Endothelial cell of umbilical vein (primary cell): ENCODE data around the gene KCNJ16. TPM values are rescaled to one million over a fixed set of nuclear protein-coding genes. Genes with fewer than 3 reads are reported as not detected.

Experiments
- BruUV-seq: library from RNA; stranded (reverse); fragments of 400-500 nt; replicated peaks from 2 replicates; lab custom pipeline; 2021; lab: Mats Ljungman, UMichigan
- CTCF ChIA-PET: fragments of 300-600, 350-600 bp; sonication (Branson Sonifier 250); formaldehyde crosslinking; loops from one replicate; lab custom pipeline; 2021; ENCODE audit warnings: antibody characterized with exemption, inconsistent platforms; lab: Charles Lee
- POLR2A ChIA-PET: fragments of 300-600, 350-600 bp; sonication (Branson Sonifier 250); formaldehyde crosslinking; loops from one replicate; lab custom pipeline; 2021; ENCODE audit warnings: antibody characterized with exemption, inconsistent platforms; lab: Charles Lee
- DNase-seq: peaks from one replicate; pipeline ENCODE4 v3.0.0-alpha.2; 2011; ENCODE audit warnings: low read depth, low spot score
- FAIRE-seq: peaks from 2 replicates; lab custom pipeline; 2011; peaks lifted over from hg19 to GRCh38; lab: Jason Lieb, UNC
- H2AFZ ChIP-seq: 2 replicates; pipeline ENCODE4 v1.6.0; 2012; ENCODE audit warnings: low read depth, low read length, control low read depth, inconsistent platforms
- H3K27ac ChIP-seq: 2 replicates; pipeline ENCODE4 v1.5.1; 2011; ENCODE audit warnings: low read depth, mild to moderate bottlenecking, control low read depth, low read length, moderate library complexity; ENCODE audit not compliant: insufficient read depth
- H3K27me3 ChIP-seq, 2 experiments: 2 replicates each; pipeline versions ENCODE4 v1.6.0 to v1.6.1; 2011; ENCODE audit warnings: low read length in 2 of 2, mixed read lengths in 1 of 2; ENCODE audit not compliant: control insufficient read depth in 2 of 2, insufficient read depth in 2 of 2
- H3K36me3 ChIP-seq, 2 experiments: 2 replicates in 1 of 2; 3 replicates in 1 of 2; pipeline ENCODE4 v1.5.1; 2011; ENCODE audit warnings: low read length in 2 of 2, mild to moderate bottlenecking in 1 of 2, moderate library complexity in 1 of 2; ENCODE audit not compliant: control insufficient read depth in 2 of 2, insufficient read depth in 2 of 2; ENCODE audit errors: extremely low read depth in 1 of 2
- H3K4me1 ChIP-seq: 3 replicates; pipeline ENCODE4 v1.5.1; 2011; ENCODE audit warnings: mild to moderate bottlenecking, low read length; ENCODE audit not compliant: control insufficient read depth, insufficient read depth; ENCODE audit errors: extremely low read depth
- H3K4me2 ChIP-seq: 2 replicates; pipeline ENCODE4 v1.6.1; 2011; ENCODE audit warnings: low read length, control low read depth, mixed read lengths; ENCODE audit not compliant: insufficient read depth
- H3K4me3 ChIP-seq, 3 experiments: fragments of 200-600 bp in 1 of 3; sonication (generic), shearing (Covaris generic) in 1 of 3; replicated peaks in 1 of 3; 2 replicates each; pipeline ENCODE4 v1.5.1; 2011 to 2016; ENCODE audit warnings: control low read depth in 3 of 3, low read length in 3 of 3, mild to moderate bottlenecking in 2 of 3, inconsistent platforms in 1 of 3, low read depth in 1 of 3, moderate library complexity in 1 of 3; ENCODE audit not compliant: insufficient read depth in 1 of 3
- H3K79me2 ChIP-seq: 2 replicates; pipeline ENCODE4 v1.6.0; 2012; ENCODE audit warnings: low read length, inconsistent platforms; ENCODE audit not compliant: control insufficient read depth, insufficient read depth
- H3K9ac ChIP-seq: replicated peaks from 2 replicates; pipeline ENCODE3; 2011; ENCODE audit warnings: low read length, control low read depth; ENCODE audit not compliant: insufficient read depth; ENCODE audit errors: extremely low read depth
- H3K9me1 ChIP-seq: replicated peaks from 3 replicates; pipeline ENCODE4 v1.6.0; 2011; ENCODE audit warnings: mild to moderate bottlenecking, low read length; ENCODE audit not compliant: control insufficient read depth, insufficient read depth; ENCODE audit errors: extremely low read depth
- H3K9me3 ChIP-seq: replicated peaks from 2 replicates; pipeline ENCODE4 v1.5.1; 2012; ENCODE audit warnings: low read length, inconsistent platforms; ENCODE audit not compliant: control insufficient read depth, insufficient read depth
- H4K20me1 ChIP-seq: replicated peaks from 2 replicates; pipeline ENCODE3; 2011; ENCODE audit warnings: mild to moderate bottlenecking, low read length; ENCODE audit not compliant: control insufficient read depth, insufficient read depth; ENCODE audit errors: extremely low read depth
- EZH2 ChIP-seq: IDR thresholded peaks from 2 replicates; pipeline ENCODE4 v1.6.1; 2012; ENCODE audit warnings: borderline replicate concordance, low read depth, mild to moderate bottlenecking, moderate library complexity, low read length, inconsistent platforms; ENCODE audit not compliant: severe bottlenecking
- FOS ChIP-seq: IDR thresholded peaks from 2 replicates; pipeline ENCODE4 v1.6.1; 2011; ENCODE audit warnings: mild to moderate bottlenecking, low read length, moderate library complexity, borderline replicate concordance; ENCODE audit not compliant: insufficient read depth
- GATA2 ChIP-seq: IDR thresholded peaks from 2 replicates; pipeline ENCODE4 v1.7.0; 2011; ENCODE audit warnings: low read depth, mild to moderate bottlenecking, moderate library complexity, mixed read lengths, low read length; ENCODE audit not compliant: insufficient read length, insufficient read depth
- JUN ChIP-seq: IDR thresholded peaks from 2 replicates; pipeline ENCODE4 v1.6.1; 2011; ENCODE audit warnings: borderline replicate concordance, low read depth; ENCODE audit not compliant: insufficient read length, insufficient read depth
- MYC ChIP-seq: IDR thresholded peaks from one replicate; pipeline ENCODE4 v1.6.1; 2011; ENCODE audit warnings: mild to moderate bottlenecking, low read depth, low read length
- POLR2A ChIP-seq: IDR thresholded peaks from 2 replicates; pipeline ENCODE4 v1.6.1; 2012; ENCODE audit warnings: low read depth, mild to moderate bottlenecking, control low read depth, low read length
- POLR2AphosphoS5 ChIP-seq: IDR thresholded peaks from 2 replicates; pipeline ENCODE4 v1.6.1; 2012; ENCODE audit warnings: low read depth, mild to moderate bottlenecking, control low read depth, low read length, moderate library complexity; ENCODE audit not compliant: insufficient read depth
- dilution Hi-C: fragments of 300-500 bp; cut with MboI; formaldehyde crosslinking; loops from one replicate; pipeline ENCODE4 v1.15.0; 2019; ENCODE audit warnings: low sequenced_read_pairs; ENCODE audit not compliant: extremely low pct_ligation_motif_present
- intact Hi-C: fragments of 100-400 bp; cut with micrococcal nuclease; formaldehyde crosslinking; loops from one replicate; pipeline ENCODE4 v1.10.0; 2022
- polyA plus RNA-seq, 4 experiments: library from polyadenylated mRNA; depleted of rRNA in 3 of 4; stranded (reverse) in 3 of 4; unstranded in 1 of 4; fragments of >200 nt; gene quantifications; 2 replicates each; pipeline versions ENCODE4 v1.2.1 to v1.2.3, GENCODE V29; 2011 to 2012; ENCODE audit warnings: missing spikeins in 1 of 4
- total RNA-seq: library from RNA; stranded (reverse); gene quantifications from 2 replicates; pipeline ENCODE4 v1.2.3, GENCODE V29; 2021
- TF ChIP-seq, protein P1 (sequence below): IDR thresholded peaks from 2 replicates; pipeline ENCODE4 v1.6.1; 2011; ENCODE audit not compliant: insufficient read depth, insufficient read length
- TF ChIP-seq, protein P2 (sequence below), 2 donors: IDR thresholded peaks; 1 replicate in 1 of 2; 2 replicates in 1 of 2; pipeline ENCODE4 v1.5.1; 2011; ENCODE audit warnings: low read length in 2 of 2, mild to moderate bottlenecking in 2 of 2, moderate library complexity in 2 of 2, control low read depth in 1 of 2, inconsistent platforms in 1 of 2, low read depth in 1 of 2; ENCODE audit not compliant: insufficient read depth in 1 of 2; ENCODE audit errors: extremely low read depth in 1 of 2

Gene KCNJ16
- total and polyA plus RNA-seq, 2 donors (not counting 3 experiments of a cell fraction or from before 2014, with no cell fraction given), result 0.07 TPM; not detected in 1

DNA sequence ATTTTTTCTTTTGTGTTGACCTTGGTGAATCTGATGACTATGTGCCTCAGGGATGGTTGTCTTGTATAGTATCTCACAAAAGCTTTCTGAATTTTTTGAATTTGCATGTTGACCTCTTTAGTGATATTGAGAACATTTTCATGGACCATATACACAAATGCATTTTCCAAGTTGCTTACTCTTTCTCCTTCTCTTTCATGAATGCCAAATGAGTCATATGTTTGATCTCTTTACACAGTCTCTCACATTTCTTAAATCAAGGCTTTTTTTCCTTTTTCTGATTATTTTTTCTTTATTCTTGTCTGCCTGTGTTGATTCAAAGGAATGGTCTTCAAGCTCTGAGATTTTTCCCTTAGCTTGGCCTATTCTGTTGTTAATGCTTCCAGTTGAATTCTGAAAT, 46.6 kb upstream of the KCNJ16 start:
- no peaks in the 10 kb centered on the region for H4K20me1 ChIP-seq
- BruUV-seq, result no TSS peak
- H3K9me1 ChIP-seq, result no peaks in the 10 kb centered on the region
- no peaks in the 10 kb centered on the region for H3K9me3 ChIP-seq
- H3K27me3 ChIP-seq, result no peaks in the 10 kb centered on the region
- dilution Hi-C loops (no loop called here), intact Hi-C loops (no loop called here)
- H2AFZ ChIP-seq, result no peak overlapping the region
- no peak overlapping the region for H3K4me3 ChIP-seq
- H3K79me2 ChIP-seq, result no peaks in the 10 kb centered on the region
- no peak overlapping the region for H3K4me2 ChIP-seq
- H3K9ac ChIP-seq, result no peak overlapping the region
- H3K27ac ChIP-seq, result no peak overlapping the region
- no peaks in the 10 kb centered on the region for H3K36me3 ChIP-seq
- POLR2A ChIA-PET, result no interaction called here
- TF ChIP-seq POLR2A, result no peak
- TF ChIP-seq FOS, result no peak
- no peak for TF ChIP-seq POLR2AphosphoS5
- TF ChIP-seq, protein P1, sequence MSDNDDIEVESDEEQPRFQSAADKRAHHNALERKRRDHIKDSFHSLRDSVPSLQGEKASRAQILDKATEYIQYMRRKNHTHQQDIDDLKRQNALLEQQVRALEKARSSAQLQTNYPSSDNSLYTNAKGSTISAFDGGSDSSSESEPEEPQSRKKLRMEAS, result no peak
- TF ChIP-seq JUN, result no peak
- no peak for TF ChIP-seq EZH2
- TF ChIP-seq, protein P2, sequence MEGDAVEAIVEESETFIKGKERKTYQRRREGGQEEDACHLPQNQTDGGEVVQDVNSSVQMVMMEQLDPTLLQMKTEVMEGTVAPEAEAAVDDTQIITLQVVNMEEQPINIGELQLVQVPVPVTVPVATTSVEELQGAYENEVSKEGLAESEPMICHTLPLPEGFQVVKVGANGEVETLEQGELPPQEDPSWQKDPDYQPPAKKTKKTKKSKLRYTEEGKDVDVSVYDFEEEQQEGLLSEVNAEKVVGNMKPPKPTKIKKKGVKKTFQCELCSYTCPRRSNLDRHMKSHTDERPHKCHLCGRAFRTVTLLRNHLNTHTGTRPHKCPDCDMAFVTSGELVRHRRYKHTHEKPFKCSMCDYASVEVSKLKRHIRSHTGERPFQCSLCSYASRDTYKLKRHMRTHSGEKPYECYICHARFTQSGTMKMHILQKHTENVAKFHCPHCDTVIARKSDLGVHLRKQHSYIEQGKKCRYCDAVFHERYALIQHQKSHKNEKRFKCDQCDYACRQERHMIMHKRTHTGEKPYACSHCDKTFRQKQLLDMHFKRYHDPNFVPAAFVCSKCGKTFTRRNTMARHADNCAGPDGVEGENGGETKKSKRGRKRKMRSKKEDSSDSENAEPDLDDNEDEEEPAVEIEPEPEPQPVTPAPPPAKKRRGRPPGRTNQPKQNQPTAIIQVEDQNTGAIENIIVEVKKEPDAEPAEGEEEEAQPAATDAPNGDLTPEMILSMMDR (IDR thresholded peaks at IDR 0.05; ENCODE audit: extremely low read depth in 1 of 2, insufficient read depth in 1 of 2, low read depth in 1 of 2, low read length in 2 of 2), result no peak
- TF ChIP-seq GATA2, result no peak
- no peak for TF ChIP-seq MYC
- no peak for DNase-seq
- FAIRE-seq, result no peak
- peaks cover 2% of the 10 kb centered on the region for H3K4me1 ChIP-seq
- CTCF ChIA-PET, result no interaction called here
